HFFc6 (cell line): ENCODE data around the gene GORASP2. TPM values are rescaled to one million over a fixed set of nuclear protein-coding genes. Genes with fewer than 3 reads are reported as not detected.
"Not testable (repeated sequence)": the region's sequence is repeated elsewhere in the genome, so short reads cannot be mapped to it uniquely, and the experiment has no call there.

Experiments used
- DNase-seq: peaks from one replicate; pipeline ENCODE4 v3.0.0-alpha.2; 2018
- H3K27ac Mint-ChIP-seq: 2 replicates; pipeline ENCODE4 v1.8.0; 2020; ENCODE audit warnings: mild to moderate bottlenecking, mixed read lengths
- H3K27me3 Mint-ChIP-seq: 2 replicates; pipeline ENCODE4 v1.8.0; 2021; ENCODE audit warnings: mild to moderate bottlenecking, moderate library complexity, mixed read lengths; ENCODE audit not compliant: insufficient read depth
- H3K36me3 Mint-ChIP-seq: 2 replicates; pipeline ENCODE4 v1.8.0; 2021; ENCODE audit warnings: low read depth, mixed read lengths
- H3K4me1 Mint-ChIP-seq: 2 replicates; pipeline ENCODE4 v1.8.0; 2020; ENCODE audit warnings: low read depth, mixed read lengths
- H3K4me3 Mint-ChIP-seq: 2 replicates; pipeline ENCODE4 v1.8.0; 2020; ENCODE audit warnings: mild to moderate bottlenecking, moderate library complexity, mixed read lengths
- H3K9me3 Mint-ChIP-seq: 2 replicates; pipeline ENCODE4 v1.8.0; 2020; ENCODE audit warnings: mild to moderate bottlenecking, mixed read lengths
- CTCF ChIP-seq: fragments of 200-600 bp; sonication (generic); IDR thresholded peaks from 2 replicates; pipeline ENCODE4 v1.5.0; 2021; ENCODE audit warnings: antibody characterized with exemption, mild to moderate bottlenecking
- total RNA-seq, 6 experiments: library from RNA; stranded (reverse); fragmentation: NEBNext Ultra II Directional; extraction: Animal tissue kit (Norgen Biotek cat#: 25700); gene quantifications; 2 replicates in 1 of 6; 3 replicates in 5 of 6; pipeline ENCODE4 v1.2.3, GENCODE V29; 2021

Gene GORASP2
- total RNA-seq, 6 experiments from 2014 or later = 113 to 124 (median 120) TPM

- Mint-ChIP-seq H3K4me3 (no peak overlapping the region), H3K9me3 (no peaks in the 10 kb centered on the region), H3K27ac (no peak overlapping the region), H3K36me3 (no peaks in the 10 kb centered on the region), H3K4me1 (peaks cover 10% of the 10 kb centered on the region), H3K27me3 (peaks cover 3% of the 10 kb centered on the region)
- no peak for DNase-seq
- no peak for TF ChIP-seq CTCF
Measured at GRCh38 chr2:170895023-170895757, 33.9 kb upstream of the GORASP2 start.

GRCh38 chr2:170896622-170897021 lies 32.4 kb upstream of the GORASP2 start:
- Mint-ChIP-seq H3K27me3 (peaks cover 3% of the 10 kb centered on the region), H3K4me1 (peaks cover 10% of the 10 kb centered on the region), H3K4me3 (no peak overlapping the region), H3K9me3 (no peaks in the 10 kb centered on the region), H3K27ac (no peak overlapping the region), H3K36me3 (no peaks in the 10 kb centered on the region)
- no peak for TF ChIP-seq CTCF
- DNase-seq = no peak

- H3K27me3 Mint-ChIP-seq = peaks cover 3% of the 10 kb centered on the region
- no peak for TF ChIP-seq CTCF
- H3K9me3 Mint-ChIP-seq = no peaks in the 10 kb centered on the region
- no peak for DNase-seq
- H3K4me3 Mint-ChIP-seq = no peak overlapping the region
- no peak overlapping the region for H3K27ac Mint-ChIP-seq
- H3K36me3 Mint-ChIP-seq = no peaks in the 10 kb centered on the region
- peaks cover 10% of the 10 kb centered on the region for H3K4me1 Mint-ChIP-seq
Measured at GRCh38 chr2:170897108-170897507, 31.9 kb upstream of the GORASP2 start.

- Mint-ChIP-seq H3K4me3 (no peak overlapping the region), H3K27me3 (peaks cover 4% of the 10 kb centered on the region), H3K4me1 (no peaks in the 10 kb centered on the region), H3K9me3 (peaks cover 20% of the 10 kb centered on the region), H3K27ac (no peak overlapping the region), H3K36me3 (peaks cover 15% of the 10 kb centered on the region)
- no peak for TF ChIP-seq CTCF
- no peak for DNase-seq
Measured at GRCh38 chr2:170905864-170906263, 23.2 kb upstream of the GORASP2 start.

GRCh38 chr2:170911314-170911889 lies 17.7 kb upstream of the GORASP2 start:
- H3K36me3 Mint-ChIP-seq = peaks cover 36% of the 10 kb centered on the region
- no peak overlapping the region for H3K27ac Mint-ChIP-seq
- no peaks in the 10 kb centered on the region for H3K4me1 Mint-ChIP-seq
- peaks cover 59% of the 10 kb centered on the region for H3K9me3 Mint-ChIP-seq
- DNase-seq = no peak
- TF ChIP-seq CTCF = no peak
- no peak overlapping the region for H3K4me3 Mint-ChIP-seq
- peaks cover 3% of the 10 kb centered on the region; the same call in 1 of the 2 replicates for H3K27me3 Mint-ChIP-seq

- Mint-ChIP-seq H3K36me3 (peaks cover 38% of the 10 kb centered on the region), H3K9me3 (peaks cover 63% of the 10 kb centered on the region)
- H3K27me3 Mint-ChIP-seq, H3K4me1 Mint-ChIP-seq, H3K27ac Mint-ChIP-seq, H3K4me3 Mint-ChIP-seq, DNase-seq: not testable (repeated sequence)
Measured at GRCh38 chr2:170914994-170915666, 13.9 kb upstream of the GORASP2 start.
